Measurements from ENCODE around the gene DNAJB8.

Gene DNAJB8

GRCh38 chr3:128416578-128417211 is 50.0 kb downstream of the DNAJB8 start:
- H2BK120ac ChIP-seq (ENCODE audit: low read depth, low read length) = no peak overlapping the region
- no peak overlapping the region for H3K4me3 ChIP-seq (ENCODE audit: low read length in 2 of 2)
- H2AFZ ChIP-seq (ENCODE audit: low read length) = no peak overlapping the region
- peaks cover 1% of the 10 kb centered on the region for H3K79me1 ChIP-seq (ENCODE audit: low read depth, low read length)
- H2AK5ac ChIP-seq (ENCODE audit: low read depth, low read length) = peak overlapping the region; percentile 81
- no peak overlapping the region for H4K91ac ChIP-seq (ENCODE audit: low read depth, low read length, poor library complexity)
- H3K9ac ChIP-seq (ENCODE audit: low read depth, low read length, poor library complexity) = no peak overlapping the region
- no CpG with 5 or more reads among the region's 12 CpGs for WGBS, 2 donors (ENCODE audit: extremely low coverage in 2 of 2, insufficient read length in 2 of 2, insufficient replicate concordance in 1 of 2)
- peaks cover 3 to 8% of the 10 kb centered on the region in 2 donors for H3K9me3 ChIP-seq (replicated peaks in 1 of 2; ENCODE audit: control insufficient read depth in 2 of 2, insufficient read depth in 1 of 2, low read depth in 1 of 2, low read length in 2 of 2)
- H3K4me1 ChIP-seq (ENCODE audit: control insufficient read depth in 2 of 2, insufficient read depth in 1 of 2, low read depth in 1 of 2, low read length in 2 of 2) = peaks cover 2 to 21% of the 10 kb centered on the region in 2 donors
- peak overlapping the region; percentile 70 for H2BK5ac ChIP-seq (ENCODE audit: low read length)
- no peaks in the 10 kb centered on the region for H3K27me3 ChIP-seq (ENCODE audit: control insufficient read depth in 3 of 3, insufficient read depth in 3 of 3, low read depth in 1 of 3, low read length in 3 of 3)
- peak overlapping the region; percentile 90 for H3K23ac ChIP-seq (ENCODE audit: low read depth, low read length, poor library complexity)
- peak overlapping the region; percentile 61 for H3K18ac ChIP-seq (ENCODE audit: low read length)
- H3K4me2 ChIP-seq (ENCODE audit: insufficient read depth, low read length, poor library complexity, severe bottlenecking) = no peak overlapping the region
- no peak overlapping the region for H3K27ac ChIP-seq (replicated peaks; ENCODE audit: low read length)
- no peak overlapping the region for H4K8ac ChIP-seq (ENCODE audit: low read depth, low read length)
- H3K36me3 ChIP-seq (replicated peaks in 1 of 2; ENCODE audit: control insufficient read depth in 2 of 2, insufficient read depth in 2 of 2, low read length in 2 of 2) = no peaks in the 10 kb centered on the region
- peak overlapping the region; percentile 77 for H3K14ac ChIP-seq (ENCODE audit: low read length)
- H2BK12ac ChIP-seq (ENCODE audit: low read length) = no peak overlapping the region
- H2BK15ac ChIP-seq (ENCODE audit: low read length) = peak overlapping the region; percentile 34
- no peak for DNase-seq (ENCODE audit: low spot score)
- H3K4ac ChIP-seq (ENCODE audit: low read length) = no peak overlapping the region

- peaks cover 3 to 8% of the 10 kb centered on the region in 2 donors for H3K9me3 ChIP-seq (replicated peaks in 1 of 2; ENCODE audit: control insufficient read depth in 2 of 2, insufficient read depth in 1 of 2, low read depth in 1 of 2, low read length in 2 of 2)
- H3K4me2 ChIP-seq (ENCODE audit: insufficient read depth, low read length, poor library complexity, severe bottlenecking) = no peak overlapping the region
- H2BK5ac ChIP-seq (ENCODE audit: low read length) = peak overlapping the region; percentile 70
- peak overlapping the region; percentile 34 for H2BK12ac ChIP-seq (ENCODE audit: low read length)
- no peak for DNase-seq (ENCODE audit: low spot score)
- peak overlapping the region; percentile 63 for H2BK120ac ChIP-seq (ENCODE audit: low read depth, low read length)
- H3K4me1 ChIP-seq (ENCODE audit: control insufficient read depth in 2 of 2, insufficient read depth in 1 of 2, low read depth in 1 of 2, low read length in 2 of 2) = peaks cover 2 to 21% of the 10 kb centered on the region in 2 donors
- H3K4ac ChIP-seq (ENCODE audit: low read length) = no peak overlapping the region
- H3K18ac ChIP-seq (ENCODE audit: low read length) = peak overlapping the region; percentile 84
- no peak overlapping the region for H4K8ac ChIP-seq (ENCODE audit: low read depth, low read length)
- H3K79me1 ChIP-seq (ENCODE audit: low read depth, low read length) = peaks cover 1% of the 10 kb centered on the region
- no CpG with 5 or more reads among the region's 19 CpGs for WGBS, 2 donors (ENCODE audit: extremely low coverage in 2 of 2, insufficient read length in 2 of 2, insufficient replicate concordance in 1 of 2)
- H2BK15ac ChIP-seq (ENCODE audit: low read length) = peak overlapping the region; percentile 97
- H2AFZ ChIP-seq (ENCODE audit: low read length) = no peak overlapping the region
- H4K91ac ChIP-seq (ENCODE audit: low read depth, low read length, poor library complexity) = no peak overlapping the region
- no peaks in the 10 kb centered on the region for H3K27me3 ChIP-seq (ENCODE audit: control insufficient read depth in 3 of 3, insufficient read depth in 3 of 3, low read depth in 1 of 3, low read length in 3 of 3)
- no peak overlapping the region for H3K27ac ChIP-seq (replicated peaks; ENCODE audit: low read length)
- H3K23ac ChIP-seq (ENCODE audit: low read depth, low read length, poor library complexity) = peak overlapping the region; percentile 90
- peak overlapping the region; percentile 77 for H3K14ac ChIP-seq (ENCODE audit: low read length)
- H2AK5ac ChIP-seq (ENCODE audit: low read depth, low read length) = peak overlapping the region; percentile 81
- peak overlapping the region in 1 of 2 donors; percentile 15 for H3K4me3 ChIP-seq (ENCODE audit: low read length in 2 of 2)
- no peaks in the 10 kb centered on the region for H3K36me3 ChIP-seq (replicated peaks in 1 of 2; ENCODE audit: control insufficient read depth in 2 of 2, insufficient read depth in 2 of 2, low read length in 2 of 2)
- H3K9ac ChIP-seq (ENCODE audit: low read depth, low read length, poor library complexity) = no peak overlapping the region
Measured at GRCh38 chr3:128415773-128416577, 50.7 kb downstream of the DNAJB8 start.

GRCh38 chr3:128415200-128415772 is 51.4 kb downstream of the DNAJB8 start:
- Histone ChIP-seq H2BK15ac (ENCODE audit: low read length) (peak overlapping the region; percentile 97), H3K27me3 (ENCODE audit: control insufficient read depth in 3 of 3, insufficient read depth in 3 of 3, low read depth in 1 of 3, low read length in 3 of 3) (no peaks in the 10 kb centered on the region), H2AK5ac (ENCODE audit: low read depth, low read length) (peak overlapping the region; percentile 81), H3K4ac (ENCODE audit: low read length) (no peak overlapping the region), H2AFZ (ENCODE audit: low read length) (no peak overlapping the region), H2BK120ac (ENCODE audit: low read depth, low read length) (peak overlapping the region; percentile 63), H3K23ac (ENCODE audit: low read depth, low read length, poor library complexity) (peak overlapping the region; percentile 46), H4K8ac (ENCODE audit: low read depth, low read length) (no peak overlapping the region), H3K9me3 (replicated peaks in 1 of 2; ENCODE audit: control insufficient read depth in 2 of 2, insufficient read depth in 1 of 2, low read depth in 1 of 2, low read length in 2 of 2) (peaks cover 3 to 8% of the 10 kb centered on the region in 2 donors), H3K4me2 (ENCODE audit: insufficient read depth, low read length, poor library complexity, severe bottlenecking) (no peak overlapping the region), H3K18ac (ENCODE audit: low read length) (peak overlapping the region; percentile 84), H2BK12ac (ENCODE audit: low read length) (no peak overlapping the region), H3K9ac (ENCODE audit: low read depth, low read length, poor library complexity) (peak overlapping the region; percentile 16), H3K14ac (ENCODE audit: low read length) (peak overlapping the region; percentile 17), H2BK5ac (ENCODE audit: low read length) (peak overlapping the region; percentile 70), H4K91ac (ENCODE audit: low read depth, low read length, poor library complexity) (no peak overlapping the region), H3K27ac (replicated peaks; ENCODE audit: low read length) (no peak overlapping the region), H3K4me1 (ENCODE audit: control insufficient read depth in 2 of 2, insufficient read depth in 1 of 2, low read depth in 1 of 2, low read length in 2 of 2) (peaks cover 2 to 21% of the 10 kb centered on the region in 2 donors), H3K36me3 (replicated peaks in 1 of 2; ENCODE audit: control insufficient read depth in 2 of 2, insufficient read depth in 2 of 2, low read length in 2 of 2) (no peaks in the 10 kb centered on the region), H3K79me1 (ENCODE audit: low read depth, low read length) (peaks cover 1% of the 10 kb centered on the region), H3K4me3 (ENCODE audit: low read length in 2 of 2) (no peak overlapping the region)
- DNase-seq (ENCODE audit: low spot score) = no peak
- no CpG with 5 or more reads among the region's 16 CpGs for WGBS, 2 donors (ENCODE audit: extremely low coverage in 2 of 2, insufficient read length in 2 of 2, insufficient replicate concordance in 1 of 2)
